Measurements from ENCODE around the gene POLR2B.

Gene POLR2B

GRCh38 chr4:56979421-56980072, 851 bp downstream of the POLR2B start:
- no peak for DNase-seq
- intact Hi-C loops (cut with DNase I): loop anchor here (10.0 kb wide), 1 partner anchor 545 kb away; the partner anchor contains the start of genes PAICS and PPAT

- no peak for DNase-seq
- intact Hi-C loops (cut with DNase I): no loop called here
Measured at GRCh38 chr4:56981795-56982201, 3.1 kb downstream of the POLR2B start.

GRCh38 chr4:56986192-56986591, 7.5 kb downstream of the POLR2B start:
- intact Hi-C loops (cut with DNase I): no loop called here
- no peak for DNase-seq

- DNase-seq: no peak
- intact Hi-C loops (cut with DNase I): no loop called here
Measured at GRCh38 chr4:56986952-56987351, 8.3 kb downstream of the POLR2B start.

GRCh38 chr4:56990109-56990905, 11.6 kb downstream of the POLR2B start:
- intact Hi-C loops (cut with DNase I): no loop called here
- DNase-seq: no peak

- intact Hi-C loops (cut with DNase I): no loop called here
- DNase-seq: peak; percentile 49 to 95 (median 72)
Measured at GRCh38 chr4:56995525-56995924, 16.8 kb downstream of the POLR2B start.

GRCh38 chr4:56999751-57000150, 21.1 kb downstream of the POLR2B start:
- intact Hi-C loops (cut with DNase I): no loop called here
- no peak for DNase-seq

GRCh38 chr4:57013543-57014120, 34.9 kb downstream of the POLR2B start:
- DNase-seq: no peak
- intact Hi-C loops (cut with DNase I): no loop called here

GRCh38 chr4:57018980-57019379, 40.3 kb downstream of the POLR2B start:
- intact Hi-C loops (cut with DNase I): no loop called here
- no peak for DNase-seq

GRCh38 chr4:57020467-57021101, 41.9 kb downstream of the POLR2B start:
- no peak for DNase-seq
- intact Hi-C loops (cut with DNase I): no loop called here

GRCh38 chr4:57023104-57023503, 44.4 kb downstream of the POLR2B start:
- intact Hi-C loops (cut with DNase I): no loop called here

GRCh38 chr4:57034520-57034919, 55.8 kb downstream of the POLR2B start:
- no peak for DNase-seq
- intact Hi-C loops (cut with DNase I): loop anchor here (10.0 kb wide), 1 partner anchor 120 kb away; no protein-coding TSS in a partner anchor

More at GRCh38 chr4:57023104-57023503, 44.4 kb downstream of the POLR2B start:
- no peak for DNase-seq

GRCh38 chr4:57037982-57038604, 59.4 kb downstream of the POLR2B start:
- intact Hi-C loops (cut with DNase I): loop anchor here (10.0 kb wide), 1 partner anchor 117 kb away; no protein-coding TSS in a partner anchor
- peak; percentile 47 to 94 (median 72) for DNase-seq

- intact Hi-C loops (cut with DNase I): loop anchor here (10.0 kb wide), 1 partner anchor 115 kb away; no protein-coding TSS in a partner anchor
- no peak for DNase-seq
Measured at GRCh38 chr4:57039345-57039744, 60.6 kb downstream of the POLR2B start.

GRCh38 chr4:57040510-57040909, 61.8 kb downstream of the POLR2B start:
- no peak for DNase-seq
- intact Hi-C loops (cut with DNase I): no loop called here

GRCh38 chr4:57041020-57041419, 62.3 kb downstream of the POLR2B start:
- no peak for DNase-seq
- intact Hi-C loops (cut with DNase I): no loop called here

GRCh38 chr4:57042711-57043169, 64.0 kb downstream of the POLR2B start:
- no peak for DNase-seq
- intact Hi-C loops (cut with DNase I): no loop called here

- DNase-seq: no peak
- intact Hi-C loops (cut with DNase I): no loop called here
Measured at GRCh38 chr4:57043347-57044251, 64.9 kb downstream of the POLR2B start.

GRCh38 chr4:57044279-57044678, 65.6 kb downstream of the POLR2B start:
- DNase-seq: no peak
- intact Hi-C loops (cut with DNase I): no loop called here

All from posterior cingulate gyrus (tissue), 11 donors.